HG02973 (cell line): ENCODE data around the gene ADAT3.
"Not testable (repeated sequence)": the region's sequence is repeated elsewhere in the genome, so short reads cannot be mapped to it uniquely, and the experiment has no call there.

Source experiments
- ATAC-seq: cut with Tn5 transposase; IDR thresholded peaks from one replicate; pipeline ENCODE4 v1.9.1; 2021; ENCODE audit warnings: moderate library complexity; ENCODE audit not compliant: unreplicated experiment

Gene ADAT3

DNA sequence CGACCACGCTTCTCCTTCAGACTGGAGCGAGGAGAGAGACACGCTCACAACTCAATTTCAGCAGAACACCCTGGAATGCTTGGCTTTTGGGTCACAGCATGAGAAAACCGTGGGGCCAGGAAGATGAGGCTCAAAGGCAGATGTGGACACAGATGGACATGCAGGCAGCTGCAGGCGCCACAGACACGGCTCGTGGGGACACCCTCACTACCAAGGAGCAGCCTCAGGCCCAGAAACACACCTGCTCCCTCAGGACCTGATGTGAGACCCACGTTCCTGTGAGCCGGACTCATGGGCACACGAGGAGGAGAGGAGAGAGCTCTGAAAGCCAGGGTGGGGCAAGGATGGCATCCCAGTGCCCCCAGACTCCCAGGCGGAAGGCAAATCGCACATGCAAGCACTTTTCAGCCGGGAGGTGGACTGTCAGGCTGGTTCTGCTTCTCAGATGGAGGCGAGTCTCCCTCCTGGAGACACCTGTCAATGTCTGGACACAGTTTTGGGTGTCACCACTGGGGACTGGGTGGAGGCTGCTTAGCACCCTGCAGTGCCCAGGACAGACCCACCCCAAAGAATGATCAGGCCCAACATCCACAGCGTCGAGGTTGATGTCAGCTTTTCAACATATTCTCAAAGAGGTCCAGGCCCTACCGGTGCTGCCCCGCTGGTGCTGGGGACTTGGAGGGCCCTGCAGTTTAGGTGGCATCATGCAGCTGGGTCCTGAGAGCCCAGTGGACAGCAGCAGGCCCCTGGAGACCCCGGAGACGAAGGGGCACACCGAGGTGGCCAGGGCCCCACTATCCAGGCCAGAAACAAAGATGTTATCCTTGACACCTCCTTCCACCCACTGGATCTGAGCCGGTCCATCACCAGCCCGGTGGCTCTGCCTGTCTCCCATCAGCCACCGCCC lies 22.2 kb upstream of the ADAT3 start:
- ATAC-seq, result no peak

DNA sequence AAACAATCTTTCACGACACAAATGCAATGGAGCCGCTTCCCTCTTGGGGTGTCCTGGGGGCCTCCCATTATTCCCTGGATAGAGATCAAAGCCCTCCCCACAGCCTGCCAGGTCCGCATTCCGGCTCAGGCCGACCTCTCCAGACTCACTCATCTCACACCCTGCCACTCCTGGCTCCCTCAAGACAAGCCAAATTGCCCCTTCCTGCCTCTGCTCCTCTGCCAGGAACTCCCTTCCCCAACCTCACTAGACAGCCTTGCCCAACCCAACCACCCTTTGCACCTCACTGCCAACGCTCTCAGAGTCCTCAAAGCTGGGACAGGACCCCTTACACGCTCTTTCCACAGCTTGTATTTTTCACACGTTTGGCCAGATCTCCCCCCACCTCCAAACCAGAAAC lies 21.4 kb upstream of the ADAT3 start:
- ATAC-seq, result no peak

GRCh38 chr19:1884291-1884718 lies 20.9 kb upstream of the ADAT3 start:
- no peak for ATAC-seq

DNA sequence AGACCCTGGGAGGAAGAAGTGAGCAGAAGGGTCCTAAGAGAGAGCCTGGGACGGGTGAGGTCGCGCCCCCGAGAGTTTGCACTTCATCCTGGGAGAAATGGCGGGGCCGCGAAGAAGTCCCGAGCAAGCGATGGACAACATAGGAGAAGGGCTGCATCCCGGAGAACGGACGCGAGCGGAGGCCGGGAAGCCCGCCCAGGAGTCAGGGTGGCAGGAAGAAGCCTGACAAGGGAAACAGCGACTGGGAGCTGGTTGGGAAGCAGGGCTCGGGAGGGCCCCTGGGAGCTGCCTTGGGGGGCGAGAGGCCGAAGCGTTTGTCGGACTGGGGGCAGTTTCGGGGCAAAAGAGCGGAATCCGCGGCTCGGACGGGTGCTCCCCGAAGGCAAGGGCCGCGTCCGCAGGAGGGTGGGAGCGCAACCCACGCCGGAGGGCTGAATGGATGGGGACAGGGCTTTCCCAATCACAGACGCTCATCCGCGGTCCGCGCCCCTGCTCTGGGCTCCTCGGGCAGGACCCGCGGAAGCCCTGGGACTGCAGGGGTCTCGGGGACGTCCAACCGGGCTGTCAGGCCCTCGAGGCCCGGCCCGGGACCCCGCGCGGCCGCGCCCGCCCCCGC lies 20.4 kb upstream of the ADAT3 start:
- peak; percentile 16 for ATAC-seq

- peak; percentile 67 for ATAC-seq
Measured at GRCh38 chr19:1885398-1886119, 19.6 kb upstream of the ADAT3 start, which contains the start of gene ABHD17A. TSS of gene ABHD17A (minus strand) at chr19:1885496. CDS start at chr19:1881566, 3,930 bp downstream.

GRCh38 chr19:1886360-1886759 lies 18.8 kb upstream of the ADAT3 start:
- not testable (repeated sequence) for ATAC-seq

GRCh38 chr19:1888385-1888784 lies 16.8 kb upstream of the ADAT3 start:
- ATAC-seq, result no peak

GRCh38 chr19:1889907-1890306 lies 15.3 kb upstream of the ADAT3 start:
- ATAC-seq, result no peak

DNA sequence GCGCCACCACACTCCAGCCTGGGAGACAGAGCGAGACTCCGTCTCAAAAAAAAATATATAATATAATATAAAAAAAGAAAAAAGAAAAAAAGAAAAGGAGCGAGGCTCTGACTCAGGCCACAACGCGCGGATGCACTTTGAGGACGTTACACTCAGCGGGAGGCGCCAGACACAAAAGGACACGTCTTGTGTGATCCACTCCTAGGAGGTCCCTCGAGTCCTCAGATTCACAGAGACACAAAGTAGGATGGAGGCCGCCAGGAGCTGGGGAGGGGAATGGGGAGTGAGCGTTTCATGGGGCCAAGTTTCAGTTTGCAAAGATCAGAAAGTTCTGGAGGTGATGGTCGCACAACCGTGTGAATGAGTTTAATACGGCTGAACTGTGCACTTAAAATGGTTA lies 11.4 kb upstream of the ADAT3 start:
- ATAC-seq, result no peak

DNA sequence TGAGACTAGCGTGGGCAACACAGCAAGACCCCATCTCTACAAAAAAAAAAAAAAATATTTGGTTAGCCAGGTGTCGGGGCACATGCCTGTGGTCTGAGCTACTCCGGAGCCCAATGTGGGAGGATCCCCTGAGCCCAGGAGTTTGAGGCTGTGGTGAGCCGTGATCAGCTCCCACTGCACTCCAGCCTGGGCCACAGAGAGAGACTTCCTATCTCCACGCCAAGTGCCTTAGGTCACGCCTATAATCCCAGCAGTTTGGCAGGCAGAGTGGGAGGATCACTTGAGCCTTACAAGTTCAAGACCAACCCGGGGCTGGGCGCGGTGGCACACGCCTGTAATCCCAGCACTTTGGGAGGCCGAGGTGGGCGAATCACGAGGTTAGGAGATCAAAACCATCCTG lies 8.7 kb upstream of the ADAT3 start:
- no peak for ATAC-seq

- no peak for ATAC-seq
Measured at GRCh38 chr19:1901940-1902404, 3.2 kb upstream of the ADAT3 start.

GRCh38 chr19:1902923-1903322 lies 2.3 kb upstream of the ADAT3 start:
- ATAC-seq, result no peak

GRCh38 chr19:1904860-1905109 lies 414 bp upstream of the ADAT3 start:
- no peak for ATAC-seq

DNA sequence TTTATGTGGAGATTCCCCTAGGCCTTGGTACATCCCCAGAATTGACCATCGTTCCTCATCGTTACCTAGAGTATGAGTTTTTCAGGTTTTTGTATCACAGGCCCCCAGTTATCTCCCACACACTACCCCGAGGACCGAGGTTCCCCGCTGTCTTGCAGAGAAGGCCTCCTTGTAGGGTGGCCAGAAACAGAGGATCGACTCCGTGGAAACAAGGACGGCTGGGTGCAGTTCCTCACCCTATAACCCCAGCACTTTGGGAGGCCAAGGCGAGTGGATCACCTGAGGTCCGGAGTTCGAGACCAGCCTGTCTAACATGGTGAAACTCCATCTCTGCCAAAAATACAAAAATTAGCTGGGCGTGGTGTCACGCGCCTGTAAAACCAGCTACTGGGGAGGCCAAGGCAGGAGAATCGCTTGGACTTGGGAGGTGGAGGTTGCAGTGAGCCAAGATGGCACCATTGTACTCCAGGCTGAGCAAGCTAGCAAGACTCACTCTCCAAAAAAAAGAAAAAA lies 720 bp downstream of the ADAT3 start:
- ATAC-seq, result no peak

DNA sequence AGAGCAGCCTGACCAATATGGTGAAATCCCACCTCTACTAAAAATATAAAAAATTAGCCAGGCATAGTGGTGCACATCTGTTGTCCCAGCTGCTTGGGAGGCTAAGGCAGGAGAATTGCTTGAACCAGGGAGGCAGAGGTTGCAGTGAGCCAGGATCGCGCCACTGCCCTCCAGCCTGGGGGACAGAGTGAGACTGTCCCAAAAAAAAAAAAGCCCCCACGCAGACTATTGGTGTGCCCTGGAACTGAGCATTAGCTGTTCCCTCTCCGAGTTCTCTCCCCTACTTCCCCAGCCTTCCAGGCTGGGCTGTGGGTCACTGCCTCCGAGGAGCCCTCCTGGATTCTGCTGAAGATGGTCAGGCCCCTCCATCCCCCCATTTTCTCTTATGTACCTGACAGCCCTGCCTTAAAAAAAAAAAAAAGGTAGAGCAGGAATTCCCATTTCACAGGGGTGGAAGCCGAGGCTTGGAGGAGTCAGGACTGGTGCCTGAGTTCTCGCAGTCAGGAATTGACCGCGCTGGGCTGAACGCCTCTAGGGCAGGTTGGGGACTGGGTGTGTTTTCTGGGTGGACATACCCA lies 1.9 kb downstream of the ADAT3 start:
- no peak for ATAC-seq

GRCh38 chr19:1907563-1908363 lies 2.6 kb downstream of the ADAT3 start:
- no peak for ATAC-seq

DNA sequence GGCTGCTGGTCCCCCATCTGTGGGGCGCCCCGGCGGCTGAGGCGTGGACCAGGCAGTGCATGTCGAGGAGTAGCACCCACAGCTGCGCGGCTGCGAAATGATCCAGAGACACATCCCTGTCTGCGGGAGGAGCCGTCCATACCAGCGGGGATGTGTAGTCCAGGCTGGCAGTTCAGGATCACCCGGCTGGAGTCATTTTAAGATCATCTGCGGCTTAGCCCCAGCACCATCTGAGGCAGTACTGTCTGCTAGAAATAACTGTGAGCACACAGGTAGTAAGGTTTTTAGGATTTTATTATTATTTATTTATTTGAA lies 3.1 kb downstream of the ADAT3 start:
- no peak for ATAC-seq

GRCh38 chr19:1909761-1910080 lies 4.5 kb downstream of the ADAT3 start:
- no peak for ATAC-seq

DNA sequence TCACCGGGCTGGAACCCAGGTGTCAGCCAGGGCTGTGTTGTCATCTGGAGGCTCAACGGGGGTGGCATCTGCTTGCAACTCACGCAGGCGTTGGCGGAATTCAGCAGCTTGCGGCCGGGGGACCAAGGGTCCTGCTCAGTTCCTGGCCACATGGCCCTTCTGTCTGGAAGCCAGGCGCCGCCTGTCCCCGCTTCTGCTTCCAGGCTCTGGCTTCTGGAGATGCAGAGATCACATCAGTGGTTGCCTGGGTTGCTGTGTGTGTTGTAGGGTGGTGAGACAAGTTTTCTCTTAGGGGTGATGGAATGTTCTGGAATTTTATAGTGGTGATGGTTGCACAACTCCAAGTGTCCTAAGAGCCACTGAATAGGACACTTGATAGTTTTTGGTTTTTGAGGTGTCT lies 5.0 kb downstream of the ADAT3 start:
- no peak for ATAC-seq

- ATAC-seq, result no peak
Measured at GRCh38 chr19:1911098-1911497, 5.9 kb downstream of the ADAT3 start.

DNA sequence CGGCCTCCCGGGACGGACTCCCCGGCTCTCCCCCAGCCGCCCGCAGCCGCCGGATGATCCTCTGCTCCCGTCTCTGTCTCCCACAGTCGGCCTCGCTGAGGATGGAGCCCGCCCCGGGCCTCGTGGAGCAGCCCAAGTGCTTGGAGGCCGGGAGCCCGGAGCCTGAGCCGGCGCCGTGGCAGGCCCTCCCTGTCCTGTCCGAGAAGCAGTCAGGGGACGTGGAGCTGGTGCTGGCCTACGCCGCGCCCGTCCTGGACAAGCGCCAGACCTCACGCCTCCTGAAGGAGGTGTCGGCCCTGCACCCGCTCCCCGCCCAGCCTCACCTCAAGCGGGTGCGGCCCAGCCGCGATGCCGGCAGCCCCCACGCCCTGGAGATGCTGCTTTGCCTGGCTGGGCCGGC lies 6.8 kb downstream of the ADAT3 start:
- ATAC-seq, result no peak
